Brain microvascular endothelial cell (primary cell): ENCODE measurements around the gene AGBL3.

Experiments
- DNase-seq: peaks from one replicate; pipeline ENCODE4 v3.0.0-alpha.2; 2020
- H3K27ac ChIP-seq: fragments of 250-450 bp; sonication (Bioruptor Pico); 2 replicates; pipeline ENCODE4 v1.5.1; 2020; ENCODE audit warnings: mild to moderate bottlenecking, moderate library complexity
- H3K27me3 ChIP-seq: fragments of 250-450 bp; sonication (Bioruptor Pico); replicated peaks from 2 replicates; pipeline ENCODE4 v1.5.1; 2020; ENCODE audit warnings: mild to moderate bottlenecking
- H3K36me3 ChIP-seq: fragments of 250-450 bp; sonication (Bioruptor Pico); replicated peaks from 2 replicates; pipeline ENCODE4 v1.5.1; 2020; ENCODE audit warnings: mild to moderate bottlenecking
- H3K4me3 ChIP-seq: 2 replicates; pipeline ENCODE4 v1.5.1; 2011; ENCODE audit warnings: low read depth, mild to moderate bottlenecking, control low read depth, low read length, moderate library complexity
- in situ Hi-C: cut with HindIII; loops from 2 replicates; pipeline ENCODE4 v1.10.0; 2017; ENCODE audit warnings: low sequenced_read_pairs, low pct_ligation_motif_present
- TF ChIP-seq, protein P1 (sequence below): IDR thresholded peaks from 2 replicates; pipeline ENCODE4 v1.5.1; 2011; ENCODE audit warnings: low read depth, mild to moderate bottlenecking, moderate library complexity, low read length, control low read depth, inconsistent platforms; ENCODE audit errors: missing control alignments

AGBL3 gene

DNA sequence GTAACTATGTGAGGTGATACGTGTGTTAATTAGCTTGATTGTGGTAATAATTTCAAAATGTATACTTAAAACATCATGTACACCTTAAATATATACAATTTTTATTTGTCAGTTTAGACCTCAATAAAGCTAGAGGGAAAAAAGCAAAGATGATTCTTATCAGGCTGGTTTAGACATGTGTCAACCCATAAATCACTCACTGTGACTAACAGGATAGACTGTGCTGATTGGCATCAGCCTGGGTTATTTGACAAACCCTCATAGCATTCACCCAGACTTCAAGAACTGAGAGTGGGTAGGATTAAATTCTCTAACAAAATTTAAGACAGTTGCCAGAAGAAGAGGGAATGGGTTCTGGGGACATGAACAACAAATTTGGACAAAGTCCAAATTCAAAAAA, 87.8 kb downstream of the AGBL3 start:
- no peak for DNase-seq
- Histone ChIP-seq H3K4me3 (no peak overlapping the region), H3K27me3 (no peaks in the 10 kb centered on the region), H3K27ac (no peak overlapping the region), H3K36me3 (no peaks in the 10 kb centered on the region)
- in situ Hi-C loops, result no loop called here
- TF ChIP-seq, protein P1, sequence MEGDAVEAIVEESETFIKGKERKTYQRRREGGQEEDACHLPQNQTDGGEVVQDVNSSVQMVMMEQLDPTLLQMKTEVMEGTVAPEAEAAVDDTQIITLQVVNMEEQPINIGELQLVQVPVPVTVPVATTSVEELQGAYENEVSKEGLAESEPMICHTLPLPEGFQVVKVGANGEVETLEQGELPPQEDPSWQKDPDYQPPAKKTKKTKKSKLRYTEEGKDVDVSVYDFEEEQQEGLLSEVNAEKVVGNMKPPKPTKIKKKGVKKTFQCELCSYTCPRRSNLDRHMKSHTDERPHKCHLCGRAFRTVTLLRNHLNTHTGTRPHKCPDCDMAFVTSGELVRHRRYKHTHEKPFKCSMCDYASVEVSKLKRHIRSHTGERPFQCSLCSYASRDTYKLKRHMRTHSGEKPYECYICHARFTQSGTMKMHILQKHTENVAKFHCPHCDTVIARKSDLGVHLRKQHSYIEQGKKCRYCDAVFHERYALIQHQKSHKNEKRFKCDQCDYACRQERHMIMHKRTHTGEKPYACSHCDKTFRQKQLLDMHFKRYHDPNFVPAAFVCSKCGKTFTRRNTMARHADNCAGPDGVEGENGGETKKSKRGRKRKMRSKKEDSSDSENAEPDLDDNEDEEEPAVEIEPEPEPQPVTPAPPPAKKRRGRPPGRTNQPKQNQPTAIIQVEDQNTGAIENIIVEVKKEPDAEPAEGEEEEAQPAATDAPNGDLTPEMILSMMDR, result no peak

DNA sequence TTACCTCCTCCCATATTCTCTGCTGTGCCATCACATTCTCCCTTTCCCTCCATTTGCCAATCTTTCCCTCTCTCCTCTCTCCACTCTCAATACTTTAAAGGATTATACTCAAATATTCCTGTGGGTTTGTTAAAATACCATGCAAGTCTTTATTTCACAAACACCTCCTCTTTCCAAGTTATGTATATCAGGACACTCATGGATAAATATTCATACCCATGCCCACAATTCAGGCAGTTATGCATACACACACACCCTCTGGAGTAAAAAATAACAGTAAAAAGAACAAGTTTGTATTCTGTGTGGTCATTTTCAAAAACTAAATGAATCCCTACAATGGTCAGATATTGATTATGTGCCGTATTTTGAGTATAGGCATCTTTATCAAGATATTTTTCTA, 88.2 kb downstream of the AGBL3 start:
- no peaks in the 10 kb centered on the region for H3K36me3 ChIP-seq
- in situ Hi-C loops, result no loop called here
- TF ChIP-seq, protein P1, result no peak
- no peak overlapping the region for H3K27ac ChIP-seq
- no peaks in the 10 kb centered on the region for H3K27me3 ChIP-seq
- no peak overlapping the region for H3K4me3 ChIP-seq
- no peak for DNase-seq

DNA sequence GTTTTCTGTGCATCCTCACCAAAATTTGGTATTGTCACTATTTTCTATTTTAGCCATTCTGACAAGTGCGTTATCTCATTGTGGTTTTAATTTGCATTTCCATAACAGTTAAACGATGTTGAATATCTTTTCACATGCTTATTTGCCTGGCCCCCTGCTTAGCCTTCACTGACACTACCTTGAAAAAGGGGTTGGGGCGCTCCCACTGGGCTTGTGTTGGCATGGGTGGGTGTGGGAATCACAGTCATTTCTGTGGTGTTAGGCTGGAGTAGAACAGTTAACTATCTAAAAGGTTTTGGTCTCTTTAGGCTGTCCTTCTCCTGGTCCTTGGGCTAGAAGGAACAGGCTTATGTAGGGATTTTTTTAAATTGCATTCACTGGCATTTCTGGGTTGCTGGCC, 89.4 kb downstream of the AGBL3 start:
- Histone ChIP-seq H3K27me3 (no peaks in the 10 kb centered on the region), H3K27ac (no peak overlapping the region), H3K36me3 (no peaks in the 10 kb centered on the region), H3K4me3 (no peak overlapping the region)
- TF ChIP-seq, protein P1, result no peak
- in situ Hi-C loops, result no loop called here
- no peak for DNase-seq

DNA sequence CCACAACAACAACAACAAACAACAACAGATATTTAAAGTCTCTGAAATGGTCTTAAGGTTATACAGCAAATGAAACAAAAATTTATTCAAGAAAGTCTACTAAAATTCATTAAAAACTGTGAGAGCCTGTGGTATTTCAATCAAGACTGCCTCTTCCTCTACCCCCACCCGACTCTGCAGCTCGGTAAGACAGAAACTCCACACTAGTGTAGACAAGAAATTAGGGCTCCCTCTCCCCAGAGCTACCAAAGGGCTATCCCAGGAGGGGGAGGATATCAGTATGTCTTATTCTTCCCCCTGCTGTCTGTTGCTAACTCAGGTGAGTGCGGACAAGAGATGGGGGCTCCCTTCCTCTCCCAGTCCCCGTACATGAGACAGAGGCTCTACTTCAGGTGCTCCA, 90.6 kb downstream of the AGBL3 start:
- in situ Hi-C loops, result no loop called here
- no peaks in the 10 kb centered on the region for H3K36me3 ChIP-seq
- H3K27me3 ChIP-seq, result no peaks in the 10 kb centered on the region
- TF ChIP-seq, protein P1, result no peak
- DNase-seq, result no peak
- H3K27ac ChIP-seq, result no peak overlapping the region
- no peak overlapping the region for H3K4me3 ChIP-seq

DNA sequence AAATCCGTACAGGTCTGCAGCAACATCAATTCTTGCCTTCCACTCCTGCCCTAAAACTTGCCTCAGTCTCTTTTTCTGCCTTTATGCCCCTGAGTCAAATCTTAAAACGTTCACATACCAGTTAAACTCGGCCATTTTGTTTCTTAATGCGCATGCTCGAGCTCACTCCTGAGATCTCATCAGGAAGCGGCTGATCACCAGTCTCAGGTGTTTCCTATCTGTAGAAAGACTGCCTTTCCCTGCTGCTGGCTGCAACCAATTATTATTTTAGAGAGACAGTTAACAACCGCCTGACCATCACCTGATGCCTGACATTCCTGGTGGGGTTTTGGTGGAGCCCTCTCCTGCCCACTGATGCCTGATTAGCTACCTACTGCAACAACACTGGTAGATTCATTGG, 91.3 kb downstream of the AGBL3 start:
- Histone ChIP-seq H3K27me3 (no peaks in the 10 kb centered on the region), H3K4me3 (no peak overlapping the region), H3K36me3 (no peaks in the 10 kb centered on the region), H3K27ac (no peak overlapping the region)
- in situ Hi-C loops, result no loop called here
- TF ChIP-seq, protein P1, result no peak
- no peak for DNase-seq

DNA sequence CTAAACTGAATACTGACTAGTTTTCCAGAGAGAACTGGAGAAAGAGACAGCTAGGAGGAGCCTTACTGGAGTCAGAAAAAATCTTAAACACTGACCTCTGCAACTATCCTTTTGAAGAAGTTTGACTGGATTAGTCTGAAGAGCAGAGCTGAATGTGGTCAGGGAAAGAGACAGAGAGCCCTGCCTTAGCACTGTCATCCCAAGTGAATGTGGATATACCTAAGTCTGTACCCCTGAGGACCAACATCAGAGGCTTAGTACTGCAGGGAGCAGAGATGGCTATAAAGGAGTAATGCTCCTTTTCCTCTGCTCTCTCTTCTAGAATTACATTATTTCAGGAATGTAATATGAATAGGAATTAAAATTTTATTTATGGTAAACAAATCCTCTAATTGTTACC, 91.7 kb downstream of the AGBL3 start:
- TF ChIP-seq, protein P1, result no peak
- Histone ChIP-seq H3K27me3 (no peaks in the 10 kb centered on the region), H3K36me3 (no peaks in the 10 kb centered on the region), H3K27ac (no peak overlapping the region), H3K4me3 (no peak overlapping the region)
- in situ Hi-C loops, result no loop called here
- DNase-seq, result no peak
